OCI-LY7 (cell line): Measurements from ENCODE around the gene PQBP1. TPM values are rescaled to one million over a fixed set of nuclear protein-coding genes. Genes with fewer than 3 reads are reported as not detected.

Experiments used
- BruUV-seq: library from RNA; stranded (reverse); fragments of 400-500 nt; replicated peaks from 2 replicates; lab custom pipeline; 2021; lab: Mats Ljungman, UMichigan
- CTCF ChIA-PET: fragments of 300-600 bp; sonication (Branson Sonifier 250); formaldehyde crosslinking; loops from one replicate; lab custom pipeline; 2022; ENCODE audit warnings: antibody characterized with exemption; ENCODE audit not compliant: unreplicated experiment; lab: Charles Lee
- POLR2A ChIA-PET: fragments of 300-600 bp; sonication (Branson Sonifier 250); formaldehyde crosslinking; loops from one replicate; lab custom pipeline; 2022; ENCODE audit warnings: antibody characterized with exemption; lab: Charles Lee
- DNase-seq: peaks from one replicate; pipeline ENCODE4 v3.0.0-alpha.2; 2015; ENCODE audit warnings: low spot score
- H2AFZ ChIP-seq: fragments of 200-600 bp; sonication (generic), shearing (Covaris generic); 2 replicates; pipeline ENCODE4 v1.6.1; 2014; ENCODE audit warnings: mild to moderate bottlenecking, antibody characterized with exemption, low read length, moderate library complexity
- H3K27ac ChIP-seq: fragments of 200-600 bp; sonication (generic); 2 replicates; pipeline ENCODE4 v1.5.1; 2014; ENCODE audit warnings: mixed run types, low read depth, mild to moderate bottlenecking, moderate library complexity, low read length, inconsistent platforms; ENCODE audit not compliant: poor library complexity, severe bottlenecking
- H3K36me3 ChIP-seq: fragments of 200-600 bp; sonication (generic); 2 replicates; pipeline ENCODE4 v1.6.1; 2014; ENCODE audit warnings: mild to moderate bottlenecking, antibody characterized with exemption, low read length, moderate library complexity, mixed read lengths; ENCODE audit not compliant: insufficient read depth
- H3K4me1 ChIP-seq: fragments of 200-600 bp; sonication (generic); 2 replicates; pipeline ENCODE4 v1.5.1; 2014; ENCODE audit warnings: mild to moderate bottlenecking, low read length; ENCODE audit not compliant: insufficient read depth, poor library complexity, severe bottlenecking
- H3K4me2 ChIP-seq: fragments of 200-600 bp; sonication (generic); 2 replicates; pipeline ENCODE4 v1.6.1; 2014; ENCODE audit warnings: mild to moderate bottlenecking, low read length
- H3K4me3 ChIP-seq: fragments of 200-600 bp; sonication (generic); 2 replicates; pipeline ENCODE4 v1.5.1; 2014; ENCODE audit warnings: mild to moderate bottlenecking, low read depth, low read length; ENCODE audit not compliant: poor library complexity, severe bottlenecking
- H3K79me2 ChIP-seq: fragments of 200-600 bp; sonication (generic); 2 replicates; pipeline ENCODE4 v1.6.1; 2016; ENCODE audit warnings: low read depth, mild to moderate bottlenecking, low read length, moderate library complexity, mixed read lengths; ENCODE audit not compliant: insufficient read depth
- H3K9me2 ChIP-seq: fragments of 200-600 bp; sonication (generic); 2 replicates; pipeline ENCODE4 v1.6.1; 2016; ENCODE audit warnings: mild to moderate bottlenecking, low read length, mixed read lengths; ENCODE audit not compliant: insufficient read depth
- H3K9me3 ChIP-seq: fragments of 200-600 bp; sonication (generic); 2 replicates; pipeline ENCODE4 v1.6.1; 2014; ENCODE audit warnings: mild to moderate bottlenecking, mixed run types, low read length, mixed read lengths
- H4K20me1 ChIP-seq: fragments of 200-600 bp; sonication (generic); 2 replicates; pipeline ENCODE4 v1.6.1; 2014; ENCODE audit warnings: mild to moderate bottlenecking, antibody characterized with exemption, low read length, moderate library complexity, mixed read lengths; ENCODE audit not compliant: insufficient read depth
- CTCF ChIP-seq: fragments of 200-600 bp; sonication (generic); conservative IDR thresholded peaks from 2 replicates; pipeline ENCODE4 v1.5.1; 2014; ENCODE audit warnings: mild to moderate bottlenecking, antibody characterized with exemption, low read length, moderate library complexity, mixed read lengths
- EZH2phosphoT487 ChIP-seq: fragments of 200-600 bp; sonication (generic); IDR thresholded peaks from 2 replicates; pipeline ENCODE4 v1.6.1; 2018; ENCODE audit warnings: low read depth, borderline replicate concordance, mild to moderate bottlenecking, mixed run types, antibody characterized with exemption, low read length, moderate library complexity, mixed read lengths
- intact Hi-C: fragments of 100-400 bp; cut with micrococcal nuclease; formaldehyde crosslinking; loops from one replicate; pipeline ENCODE4 v1.10.0; 2022; ENCODE audit not compliant: unreplicated experiment
- total RNA-seq, 2 experiments: library from RNA; depleted of rRNA in 1 of 2; stranded (reverse); fragments of >200 nt in 1 of 2; shearing (Covaris generic) in 1 of 2; gene quantifications; 2 replicates each; pipeline ENCODE4 v1.2.3, GENCODE V29; 2014 to 2022

Gene PQBP1
- total RNA-seq, 2 experiments from 2014 or later = 72.7 to 93.0 TPM

DNA sequence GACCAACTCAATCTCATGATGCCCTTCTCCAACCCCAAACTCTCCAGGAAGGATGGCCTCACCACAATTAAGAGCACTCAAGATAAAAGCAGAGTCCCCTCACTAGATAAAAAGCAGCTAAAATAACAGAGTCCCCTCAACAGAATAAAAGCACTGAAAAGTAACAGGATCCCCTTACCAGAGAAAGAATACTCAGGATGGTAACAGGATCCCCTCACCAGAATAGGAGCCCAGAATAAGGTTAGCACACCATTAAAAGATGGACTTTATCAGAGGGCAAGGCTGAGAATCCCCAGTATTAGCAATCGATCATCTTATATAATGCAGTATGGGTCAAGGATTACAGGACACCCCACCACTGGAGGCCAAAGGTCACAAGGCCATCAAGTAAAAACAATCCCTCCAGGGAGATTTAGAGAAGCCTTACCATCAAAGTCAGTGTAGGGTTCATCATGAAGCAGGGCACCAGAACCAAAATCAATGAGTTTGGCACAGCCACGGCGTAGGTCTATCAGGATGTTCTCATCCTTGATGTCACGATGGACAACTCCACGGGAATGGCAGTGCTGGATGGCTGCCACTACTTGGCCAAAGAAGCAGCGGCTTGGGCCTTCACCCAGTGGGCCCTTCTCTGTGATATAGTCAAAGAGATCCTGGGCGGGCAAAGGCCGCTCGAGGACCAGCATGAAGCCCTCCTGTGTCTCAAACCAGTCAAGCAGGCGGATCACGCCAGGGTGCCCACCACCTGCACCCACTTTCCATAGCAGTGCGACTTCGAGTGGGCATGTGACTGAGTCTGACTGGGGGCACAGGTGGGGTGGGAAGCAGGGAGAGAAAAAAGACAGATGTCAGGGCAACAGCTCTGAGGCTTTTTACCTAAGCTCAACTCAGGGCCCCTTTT lies 17.1 kb downstream of the PQBP1 start:
- Histone ChIP-seq H3K9me2 (no peaks in the 10 kb centered on the region), H3K4me1 (peaks cover 45% of the 10 kb centered on the region), H3K36me3 (peaks cover 56% of the 10 kb centered on the region), H3K27ac (no peak overlapping the region), H2AFZ (no peak overlapping the region), H3K4me2 (peak overlapping the region; percentile 73), H3K4me3 (peak overlapping the region; percentile 99), H3K9me3 (no peaks in the 10 kb centered on the region), H3K79me2 (peaks cover 56% of the 10 kb centered on the region), H4K20me1 (peaks cover 19% of the 10 kb centered on the region)
- no peak for DNase-seq
- intact Hi-C loops = loop anchor here (5.0 kb wide), 1 partner anchor 42 kb away; the partner anchor contains the start of gene OTUD5
- ChIA-PET POLR2A (interaction anchor here (0.6 kb wide), 1 partner anchor 270 kb away, joined by 3 read pairs; no protein-coding TSS in a partner anchor), CTCF (no interaction called here)
- TF ChIP-seq EZH2phosphoT487 (no peak), CTCF (no peak)
- BruUV-seq = no TSS peak

DNA sequence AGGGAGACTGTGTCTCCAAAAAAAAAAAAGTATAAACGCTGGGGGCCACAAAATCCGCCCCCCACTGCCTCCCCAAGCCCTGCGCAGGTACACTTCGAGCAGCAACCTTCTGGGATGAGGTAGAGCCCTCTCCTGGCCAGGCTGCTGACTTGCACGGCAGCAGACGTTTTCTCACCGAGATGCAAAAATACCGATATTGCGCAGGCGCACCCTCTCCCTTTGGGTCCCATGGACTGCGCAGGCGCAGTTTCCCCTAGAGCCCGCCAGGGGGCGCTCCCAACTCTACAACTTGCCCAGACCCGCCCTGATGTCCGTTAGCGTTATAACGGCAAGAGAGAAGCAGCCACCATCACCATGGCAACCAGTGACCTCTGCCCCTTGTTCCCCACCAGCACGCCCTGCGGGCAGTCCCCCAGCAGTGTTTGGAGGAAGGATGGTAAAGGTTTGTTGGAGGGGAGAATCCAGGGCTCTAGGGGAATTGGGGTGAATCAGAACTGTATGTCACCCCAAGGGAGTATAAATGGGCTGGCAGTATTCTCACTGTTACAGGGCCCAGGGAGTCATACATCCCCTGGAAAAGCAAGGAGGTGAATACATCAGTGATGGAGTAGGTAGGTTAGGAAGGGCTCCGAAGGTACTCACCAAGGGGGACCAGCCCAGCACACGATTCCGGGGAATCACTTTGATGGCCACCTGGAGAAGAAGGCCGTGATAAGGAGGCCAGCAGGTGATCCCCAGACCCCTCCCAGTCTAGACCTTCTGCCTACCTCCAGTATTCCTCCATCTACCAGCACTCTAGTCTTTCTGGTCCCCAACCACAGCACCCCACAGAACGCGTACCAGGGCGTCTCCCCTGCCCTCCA lies 19.6 kb downstream of the PQBP1 start:
- H3K9me2 ChIP-seq = no peaks in the 10 kb centered on the region
- CTCF ChIA-PET = no interaction called here

More for the DNA sequence above, 19.6 kb downstream of the PQBP1 start:
- H3K36me3 ChIP-seq = peaks cover 64% of the 10 kb centered on the region
- peak overlapping the region; percentile 80 for H3K27ac ChIP-seq
- peaks cover 62% of the 10 kb centered on the region for H3K4me1 ChIP-seq
- peak overlapping the region; percentile 99 for H3K4me3 ChIP-seq
- no TSS peak for BruUV-seq
- peaks cover 19% of the 10 kb centered on the region for H4K20me1 ChIP-seq
- H3K79me2 ChIP-seq = peaks cover 43% of the 10 kb centered on the region
- H2AFZ ChIP-seq = no peak overlapping the region
- POLR2A ChIA-PET = no interaction called here
- H3K9me3 ChIP-seq = no peaks in the 10 kb centered on the region
- intact Hi-C loops = loop anchor here (1.0 to 5.0 kb wide), 4 partner anchors 20 to 125 kb away; partner anchors contain the start of genes OTUD5 and TFE3
- DNase-seq = peak; percentile 92
- TF ChIP-seq EZH2phosphoT487 (no peak), CTCF (peak; percentile 87)
- H3K4me2 ChIP-seq = peak overlapping the region; percentile 73
